Astrocyte (in vitro differentiated cells and primary cell): Measurements from ENCODE around the gene TBRG4. TPM values are rescaled to one million over a fixed set of nuclear protein-coding genes. Genes with fewer than 3 reads are reported as not detected.

Experiments used
- DNase-seq: peaks from one replicate; pipeline ENCODE4 v3.0.0-alpha.2; 2010; ENCODE audit warnings: low read depth
- FAIRE-seq: peaks from 2 replicates; lab custom pipeline; 2011; peaks lifted over from hg19 to GRCh38; lab: Jason Lieb, UNC
- H2AFZ ChIP-seq: 2 replicates; pipeline ENCODE4 v1.6.0; 2012; ENCODE audit warnings: low read depth, low read length, inconsistent platforms
- H3K27ac ChIP-seq: 2 replicates; pipeline ENCODE4 v1.5.1; 2011; ENCODE audit warnings: low read depth, low read length, inconsistent platforms
- H3K27me3 ChIP-seq: 2 replicates; pipeline ENCODE4 v1.6.0; 2011; ENCODE audit warnings: low read length, inconsistent platforms; ENCODE audit not compliant: insufficient read depth
- H3K36me3 ChIP-seq: 2 replicates; pipeline ENCODE4 v1.5.1; 2011; ENCODE audit warnings: low read length, inconsistent platforms; ENCODE audit not compliant: insufficient read depth
- H3K4me1 ChIP-seq: 2 replicates; pipeline ENCODE4 v1.5.1; 2011; ENCODE audit warnings: low read length, inconsistent platforms; ENCODE audit not compliant: insufficient read depth
- H3K4me2 ChIP-seq: 2 replicates; pipeline ENCODE4 v1.6.0; 2012; ENCODE audit warnings: low read length, inconsistent platforms
- H3K4me3 ChIP-seq: 2 replicates; pipeline ENCODE4 v1.5.1; 2011; ENCODE audit warnings: low read depth, mild to moderate bottlenecking, low read length, inconsistent platforms; ENCODE audit not compliant: insufficient read depth
- H3K79me2 ChIP-seq: 2 replicates; pipeline ENCODE4 v1.6.0; 2012; ENCODE audit warnings: mild to moderate bottlenecking, low read length, inconsistent platforms; ENCODE audit not compliant: insufficient read depth
- H3K9ac ChIP-seq: 2 replicates; pipeline ENCODE4 v1.6.0; 2012; ENCODE audit warnings: mild to moderate bottlenecking, low read length, inconsistent platforms
- H3K9me3 ChIP-seq: 2 replicates; pipeline ENCODE4 v1.5.1; 2012; ENCODE audit warnings: low read depth, mild to moderate bottlenecking, low read length, inconsistent platforms; ENCODE audit not compliant: insufficient read depth
- H4K20me1 ChIP-seq: 2 replicates; pipeline ENCODE4 v1.6.0; 2012; ENCODE audit warnings: low read length, inconsistent platforms; ENCODE audit not compliant: insufficient read depth
- H3K27ac Mint-ChIP-seq: one replicate; pipeline ENCODE4 v1.8.0; 2021; ENCODE audit warnings: mild to moderate bottlenecking, mixed read lengths; ENCODE audit not compliant: unreplicated experiment
- H3K27me3 Mint-ChIP-seq: one replicate; pipeline ENCODE4 v1.8.0; 2021; ENCODE audit warnings: low read depth, mixed read lengths; ENCODE audit not compliant: unreplicated experiment
- H3K36me3 Mint-ChIP-seq: one replicate; pipeline ENCODE4 v1.8.0; 2021; ENCODE audit warnings: low read depth, mixed read lengths; ENCODE audit not compliant: unreplicated experiment
- H3K4me1 Mint-ChIP-seq: one replicate; pipeline ENCODE4 v1.8.0; 2021; ENCODE audit warnings: low read depth, mixed read lengths; ENCODE audit not compliant: unreplicated experiment
- H3K4me3 Mint-ChIP-seq: one replicate; pipeline ENCODE4 v1.8.0; 2021; ENCODE audit warnings: mild to moderate bottlenecking, moderate library complexity, mixed read lengths; ENCODE audit not compliant: unreplicated experiment
- H3K9me3 Mint-ChIP-seq: one replicate; pipeline ENCODE4 v1.8.0; 2021; ENCODE audit warnings: mild to moderate bottlenecking, mixed read lengths; ENCODE audit not compliant: unreplicated experiment
- CTCF ChIP-seq: IDR thresholded peaks from 2 replicates; pipeline ENCODE4 v1.5.1; 2011; ENCODE audit warnings: low read depth, mild to moderate bottlenecking, inconsistent platforms, low read length, moderate library complexity; ENCODE audit not compliant: insufficient read depth
- EZH2 ChIP-seq: IDR thresholded peaks from 2 replicates; pipeline ENCODE4 v1.6.1; 2012; ENCODE audit warnings: mild to moderate bottlenecking, low read length, inconsistent platforms; ENCODE audit not compliant: insufficient read depth
- total RNA-seq: library from RNA; stranded (reverse); gene quantifications from 2 replicates; pipeline ENCODE4 v1.2.1, GENCODE V29; 2021

TBRG4 gene
- total RNA-seq, 1 donor from 2014 or later: 65.2 TPM

GRCh38 chr7:45132708-45133320 lies 21.3 kb upstream of the TBRG4 start:
- Histone ChIP-seq H4K20me1 (no peaks in the 10 kb centered on the region), H3K27ac (no peak overlapping the region), H3K79me2 (no peaks in the 10 kb centered on the region), H3K4me3 (no peak overlapping the region), H3K36me3 (no peaks in the 10 kb centered on the region), H3K4me2 (no peak overlapping the region), H3K4me1 (no peaks in the 10 kb centered on the region), H2AFZ (no peak overlapping the region), H3K27me3 (peaks cover 6% of the 10 kb centered on the region), H3K9ac (no peak overlapping the region), H3K9me3 (no peaks in the 10 kb centered on the region)
- no peak overlapping the region for H3K27ac Mint-ChIP-seq
- H3K27me3 Mint-ChIP-seq: peaks cover 31% of the 10 kb centered on the region
- FAIRE-seq: no peak
- no peak overlapping the region for H3K4me3 Mint-ChIP-seq
- DNase-seq: no peak
- no peaks in the 10 kb centered on the region for H3K9me3 Mint-ChIP-seq
- no peaks in the 10 kb centered on the region for H3K4me1 Mint-ChIP-seq
- H3K36me3 Mint-ChIP-seq: no peaks in the 10 kb centered on the region
- TF ChIP-seq CTCF: no peak
- TF ChIP-seq EZH2: no peak

GRCh38 chr7:45131891-45132290 lies 20.4 kb upstream of the TBRG4 start:
- Mint-ChIP-seq H3K9me3 (no peaks in the 10 kb centered on the region), H3K27ac (no peak overlapping the region), H3K4me1 (no peaks in the 10 kb centered on the region), H3K36me3 (no peaks in the 10 kb centered on the region), H3K27me3 (peaks cover 25% of the 10 kb centered on the region), H3K4me3 (no peak overlapping the region)
- FAIRE-seq (no peak), DNase-seq (no peak)
- Histone ChIP-seq H3K9ac (no peak overlapping the region), H3K4me2 (no peak overlapping the region), H3K36me3 (no peaks in the 10 kb centered on the region), H3K27ac (no peak overlapping the region), H4K20me1 (no peaks in the 10 kb centered on the region), H3K79me2 (no peaks in the 10 kb centered on the region), H3K9me3 (no peaks in the 10 kb centered on the region), H2AFZ (no peak overlapping the region), H3K4me3 (no peak overlapping the region), H3K27me3 (peaks cover 3% of the 10 kb centered on the region), H3K4me1 (no peaks in the 10 kb centered on the region)
- no peak for TF ChIP-seq EZH2

- Mint-ChIP-seq H3K36me3 (no peaks in the 10 kb centered on the region), H3K9me3 (no peaks in the 10 kb centered on the region), H3K4me1 (no peaks in the 10 kb centered on the region), H3K27ac (no peak overlapping the region), H3K4me3 (no peak overlapping the region), H3K27me3 (peaks cover 23% of the 10 kb centered on the region)
- Histone ChIP-seq H2AFZ (no peak overlapping the region), H3K4me2 (no peak overlapping the region), H3K79me2 (no peaks in the 10 kb centered on the region), H3K27ac (no peak overlapping the region), H4K20me1 (no peaks in the 10 kb centered on the region), H3K27me3 (no peaks in the 10 kb centered on the region), H3K36me3 (no peaks in the 10 kb centered on the region), H3K9me3 (no peaks in the 10 kb centered on the region), H3K4me3 (no peak overlapping the region), H3K4me1 (no peaks in the 10 kb centered on the region), H3K9ac (no peak overlapping the region)
- DNase-seq: no peak
- FAIRE-seq: no peak
- TF ChIP-seq EZH2: no peak
- TF ChIP-seq CTCF: no peak
Measured at GRCh38 chr7:45130910-45131309, 19.4 kb upstream of the TBRG4 start.
